Activated gamma-delta T cell (primary cell): ENCODE measurements around the gene CDHR2.

Experiments used
- DNase-seq: peaks from one replicate; lab custom pipeline; 2025; lab: John Stamatoyannopoulos, UW

Gene CDHR2

GRCh38 chr5:176639208-176639607, 90.1 kb downstream of the CDHR2 start:
- DNase-seq: no peak

GRCh38 chr5:176639981-176640380, 90.8 kb downstream of the CDHR2 start:
- no peak for DNase-seq

DNA sequence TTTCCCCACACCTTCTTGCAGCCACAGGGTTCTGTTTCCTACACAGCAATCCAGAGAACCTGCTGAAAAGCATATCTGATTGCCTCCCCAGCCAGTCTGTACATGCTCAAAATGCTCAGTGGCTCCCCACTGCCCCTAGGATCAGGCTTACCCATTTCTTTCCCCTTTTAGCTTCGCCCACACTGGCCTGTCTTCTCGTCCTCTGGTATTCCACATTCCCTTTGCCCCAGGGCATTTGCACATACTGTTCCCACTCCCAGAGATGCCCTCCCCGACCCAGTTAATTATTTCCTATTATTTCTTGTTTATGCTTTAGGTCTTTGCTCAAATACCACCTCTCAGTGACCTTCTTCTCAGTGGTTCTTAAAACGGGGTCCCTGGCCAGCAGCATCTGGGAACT, 91.5 kb downstream of the CDHR2 start:
- DNase-seq: no peak

- no peak for DNase-seq
Observed at GRCh38 chr5:176642675-176643490, 93.7 kb downstream of the CDHR2 start.

DNA sequence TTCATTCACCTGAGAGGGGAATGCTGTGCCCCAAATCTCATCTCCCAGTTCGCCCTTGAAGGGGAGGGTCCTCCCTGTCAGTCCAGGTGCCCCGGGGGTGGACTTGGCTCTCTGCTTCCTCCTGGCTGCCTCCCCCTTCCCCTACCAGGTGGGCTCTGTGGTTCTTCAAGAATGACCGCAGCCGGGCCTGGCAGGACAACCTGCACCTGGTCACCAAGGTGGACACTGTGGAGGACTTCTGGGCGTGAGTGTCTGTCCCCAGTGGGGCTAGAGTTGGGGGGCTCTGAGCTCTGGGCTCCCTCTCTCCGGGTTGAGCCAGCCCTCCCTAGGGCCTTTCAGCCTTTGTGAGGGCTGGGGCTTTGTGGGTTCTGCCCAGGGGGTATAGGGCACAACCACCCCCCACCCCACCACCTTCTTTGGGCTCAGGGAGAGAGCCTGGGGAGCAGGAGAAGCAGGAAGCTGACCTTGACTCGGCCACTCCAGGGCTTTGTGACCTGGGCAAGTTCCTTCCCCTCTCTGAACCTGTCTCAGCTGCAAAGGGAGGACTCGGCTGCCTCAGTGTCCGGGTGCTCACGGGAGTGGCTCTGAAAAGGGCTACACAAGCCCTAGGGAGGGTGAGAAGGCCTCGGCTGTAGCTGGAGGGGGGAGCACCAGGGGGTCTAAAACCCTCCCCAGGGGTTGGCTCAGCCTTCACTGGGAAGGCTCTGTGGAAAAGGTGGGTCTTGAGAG, 94.5 kb downstream of the CDHR2 start:
- no peak for DNase-seq

DNA sequence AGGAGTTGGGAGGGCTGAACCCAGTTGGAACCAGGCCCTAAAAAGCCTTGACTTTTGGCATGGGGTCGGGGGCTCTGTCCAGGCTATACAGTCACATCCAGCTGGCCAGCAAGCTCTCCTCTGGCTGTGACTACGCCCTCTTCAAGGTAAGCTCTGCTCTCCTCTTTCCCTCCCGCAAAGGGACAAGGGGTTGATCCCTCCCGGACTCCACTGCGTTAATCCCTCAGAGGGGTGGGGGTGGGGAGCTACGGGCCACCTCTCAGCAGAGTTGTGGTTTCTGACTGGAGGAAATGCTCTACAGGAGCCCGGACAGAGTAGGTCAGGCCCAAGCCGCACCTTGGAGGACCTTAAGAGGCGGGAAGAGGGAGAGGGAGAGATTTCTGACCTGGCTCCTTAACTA, 95.2 kb downstream of the CDHR2 start:
- DNase-seq: no peak

DNA sequence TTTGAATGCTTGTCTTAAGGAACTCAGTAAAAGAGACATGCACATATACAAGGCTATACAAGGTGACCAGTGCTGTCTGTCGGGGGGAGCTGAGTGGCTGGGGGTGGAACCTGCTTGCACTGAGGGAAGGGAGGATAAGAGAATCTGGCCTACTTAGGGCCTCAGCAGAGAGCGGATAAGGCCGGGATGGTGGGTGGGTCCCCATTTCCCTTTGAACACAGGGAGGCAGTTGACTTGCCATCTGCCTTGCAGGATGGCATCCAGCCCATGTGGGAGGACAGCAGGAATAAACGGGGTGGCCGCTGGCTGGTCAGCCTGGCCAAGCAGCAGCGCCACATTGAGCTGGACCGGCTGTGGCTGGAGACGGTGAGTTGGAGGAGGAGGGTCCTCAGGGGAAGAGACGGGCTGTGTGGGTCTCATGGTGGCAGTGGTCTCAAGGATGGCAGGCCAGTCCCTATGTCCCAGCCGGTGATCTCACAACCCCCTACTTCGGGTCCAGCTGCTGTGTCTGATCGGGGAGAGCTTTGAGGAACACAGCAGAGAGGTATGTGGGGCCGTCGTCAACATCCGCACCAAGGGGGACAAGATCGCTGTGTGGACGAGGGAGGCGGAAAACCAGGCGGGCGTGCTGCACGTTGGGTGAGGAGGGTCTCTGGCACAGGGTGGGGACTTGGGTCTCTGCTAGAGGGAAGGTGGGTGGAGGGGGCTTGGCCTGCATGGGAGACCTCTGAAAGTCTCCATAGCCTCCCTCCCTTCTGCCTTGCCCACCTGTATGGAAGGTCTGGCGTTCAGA, 95.9 kb downstream of the CDHR2 start:
- no peak for DNase-seq
